IPS DF 6.9 (cell line): Measurements from ENCODE around the gene POLR2I.

Experiments used
- DNase-seq: peaks from one replicate; pipeline ENCODE4 v3.0.0-alpha.2; 2013; ENCODE audit warnings: low read depth, low spot score
- H3K27ac ChIP-seq: one replicate; pipeline ENCODE4 v1.5.1; 2013; ENCODE audit warnings: low read length, control low read depth
- H3K27me3 ChIP-seq: 2 replicates; pipeline ENCODE4 v1.6.1; 2013; ENCODE audit warnings: mild to moderate bottlenecking, low read length; ENCODE audit not compliant: control insufficient read depth, insufficient read depth
- H3K36me3 ChIP-seq: 2 replicates; pipeline ENCODE4 v1.6.1; 2013; ENCODE audit warnings: low read length; ENCODE audit not compliant: control insufficient read depth, insufficient read depth
- H3K4me1 ChIP-seq: 2 replicates; pipeline ENCODE4 v1.6.1; 2013; ENCODE audit warnings: low read length; ENCODE audit not compliant: control insufficient read depth, insufficient read depth
- H3K4me3 ChIP-seq: 2 replicates; pipeline ENCODE4 v1.5.1; 2013; ENCODE audit warnings: mild to moderate bottlenecking, low read length
- H3K9me3 ChIP-seq: 2 replicates; pipeline ENCODE4 v1.6.1; 2013; ENCODE audit warnings: low read length, inconsistent platforms; ENCODE audit not compliant: control insufficient read depth, insufficient read depth
- WGBS: extraction: QIAGEN DNeasy Blood & Tissue Kit; methylation state at CpG from one replicate; pipeline ENCODE4 v1.1.7; 2013; ENCODE audit warnings: mixed read lengths, missing lambda C conversion rate; ENCODE audit not compliant: insufficient read length, insufficient coverage; 5-methylcytosine and 5-hydroxymethylcytosine counted together

Gene POLR2I

DNA sequence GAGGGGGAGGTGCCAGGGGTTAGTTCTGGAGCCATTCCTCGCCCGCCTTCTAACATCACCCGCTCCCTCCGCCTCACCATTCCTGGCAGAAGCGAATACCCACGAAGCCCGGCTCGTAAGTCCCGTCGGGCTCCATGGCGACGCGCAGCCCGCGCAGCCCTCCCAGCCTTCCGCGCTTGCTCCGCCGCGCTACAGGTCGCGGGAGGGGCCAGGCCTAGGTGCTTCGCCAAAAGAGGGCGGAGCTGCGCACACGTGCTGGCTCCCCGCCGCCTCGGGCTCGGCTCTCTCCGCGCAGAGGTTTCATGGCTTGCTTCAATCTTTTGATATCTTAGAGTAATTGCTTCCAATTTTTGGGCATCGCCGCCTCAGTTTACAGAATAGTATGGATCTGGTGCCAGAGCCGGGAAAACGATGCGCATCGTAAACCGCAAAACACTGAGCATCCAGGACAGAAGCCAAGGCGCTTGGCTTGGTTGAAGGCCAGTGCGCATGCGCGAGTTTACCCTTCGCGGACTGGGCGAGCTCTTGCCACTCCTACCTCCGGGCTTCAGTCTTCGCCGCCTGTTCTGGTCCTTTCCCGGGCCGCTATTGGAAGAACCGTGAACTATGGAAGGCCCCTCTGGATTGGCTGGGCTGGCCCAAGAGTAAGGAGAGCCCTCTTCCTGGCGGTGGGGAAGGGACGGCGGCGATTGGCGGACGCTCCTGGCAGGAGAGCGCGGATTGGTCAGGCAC lies at the start of gene POLR2I:
Gene POLR2I, minus strand, starts transcription at position 155 of the 732 bp plus-strand sequence. Its CDS starts 19 bp downstream, at position 136.
- Histone ChIP-seq H3K27me3 (no peaks in the 10 kb centered on the region), H3K9me3 (no peaks in the 10 kb centered on the region), H3K36me3 (peaks cover 8% of the 10 kb centered on the region; the same call in 1 of the 2 replicates), H3K4me3 (peak within 1 kb of the TSS; percentile 78), H3K4me1 (peaks cover 8% of the 10 kb centered on the region), H3K27ac (no peak within 1 kb of the TSS)
- WGBS: no CpG with 5 or more reads among the region's 60 CpGs
- peak; percentile 98 for DNase-seq

DNA sequence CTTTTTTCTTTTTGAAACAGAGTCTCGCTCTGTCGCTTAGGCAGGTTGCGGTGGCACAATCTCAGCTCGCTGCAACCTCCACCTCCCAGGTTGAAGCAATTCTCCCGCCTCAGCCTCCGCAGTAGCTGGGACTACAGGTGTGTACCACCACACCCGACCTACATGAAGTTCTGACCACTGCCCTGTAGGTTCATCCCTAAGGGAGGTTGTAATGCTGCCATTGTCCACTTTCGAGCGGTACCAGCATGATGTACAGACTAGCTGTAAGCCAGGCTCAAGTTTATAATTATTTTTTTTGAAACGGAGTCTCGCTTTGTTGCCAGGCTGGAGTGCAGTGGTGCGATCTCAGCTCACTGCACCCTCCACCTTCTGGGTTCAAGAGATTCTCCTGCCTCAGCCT lies 49.1 kb upstream of the POLR2I start:
- Histone ChIP-seq H3K4me3 (no peak overlapping the region), H3K9me3 (no peaks in the 10 kb centered on the region), H3K27ac (no peak overlapping the region), H3K4me1 (peaks cover 2% of the 10 kb centered on the region; the same call in 1 of the 2 replicates), H3K27me3 (no peaks in the 10 kb centered on the region), H3K36me3 (no peaks in the 10 kb centered on the region)
- WGBS: no CpG with 5 or more reads among the region's 12 CpGs
- DNase-seq: no peak

DNA sequence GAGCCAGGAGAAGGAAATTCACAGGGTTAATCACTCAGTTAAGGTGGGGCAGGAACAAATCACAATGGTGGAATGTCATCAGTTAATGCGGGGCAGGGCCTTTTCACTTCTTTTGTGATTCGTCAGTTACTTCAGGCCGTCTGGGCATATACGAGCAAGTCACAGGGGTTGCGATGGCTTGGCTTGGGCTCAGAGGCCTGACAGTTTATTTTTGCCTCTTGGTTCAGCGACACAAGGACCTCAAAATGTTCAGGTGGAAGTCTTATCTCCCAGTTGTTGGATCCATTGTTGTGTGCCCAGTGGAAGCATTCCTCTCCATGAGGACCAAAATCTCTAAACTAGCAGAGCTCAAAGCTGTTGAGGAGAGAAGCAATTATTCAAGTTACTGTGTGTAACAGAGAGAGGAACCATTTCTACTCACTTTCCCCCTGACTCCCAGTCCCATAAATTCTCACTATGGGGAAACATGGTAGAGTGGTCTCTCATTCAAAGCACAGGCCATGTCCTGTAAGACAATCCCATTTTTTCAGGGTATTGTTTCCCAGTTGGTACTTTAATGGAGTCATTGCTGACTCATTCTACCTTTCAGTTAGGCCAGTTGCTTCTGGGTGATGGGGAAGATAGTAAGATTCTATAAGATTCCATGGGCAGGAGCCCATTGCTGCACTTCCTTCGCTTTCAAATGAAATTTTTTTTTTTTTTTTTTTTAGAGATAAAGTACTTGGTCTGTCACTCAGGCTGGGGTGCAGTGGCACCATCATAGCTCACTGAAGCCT lies 46.3 kb upstream of the POLR2I start:
- Histone ChIP-seq H3K27me3 (no peaks in the 10 kb centered on the region), H3K4me1 (peaks cover 2% of the 10 kb centered on the region; the same call in 1 of the 2 replicates), H3K27ac (no peak overlapping the region), H3K9me3 (no peaks in the 10 kb centered on the region), H3K36me3 (no peaks in the 10 kb centered on the region), H3K4me3 (no peak overlapping the region)
- no CpG with 5 or more reads among the region's 7 CpGs for WGBS
- DNase-seq: no peak

DNA sequence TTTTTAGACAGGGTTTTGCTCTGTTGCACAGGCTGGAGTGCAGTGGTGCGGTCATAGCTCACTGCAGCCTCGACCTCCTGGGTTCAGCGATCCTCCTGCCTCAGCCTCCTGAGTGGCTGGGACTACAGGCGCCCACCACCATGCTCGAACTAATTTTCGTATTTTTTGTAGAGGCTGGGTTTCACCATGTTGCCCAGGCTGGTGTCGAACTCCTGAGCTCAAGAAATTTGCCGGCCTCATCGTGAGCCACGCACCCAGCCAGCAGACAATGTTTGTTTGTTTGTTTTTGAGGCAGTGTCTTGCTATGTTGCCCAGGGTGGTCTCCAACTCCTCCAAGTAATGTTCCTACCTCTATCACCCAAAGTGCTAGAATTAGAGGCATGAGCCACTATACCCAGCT lies 38.5 kb upstream of the POLR2I start:
- WGBS: no CpG with 5 or more reads among the region's 10 CpGs

DNA sequence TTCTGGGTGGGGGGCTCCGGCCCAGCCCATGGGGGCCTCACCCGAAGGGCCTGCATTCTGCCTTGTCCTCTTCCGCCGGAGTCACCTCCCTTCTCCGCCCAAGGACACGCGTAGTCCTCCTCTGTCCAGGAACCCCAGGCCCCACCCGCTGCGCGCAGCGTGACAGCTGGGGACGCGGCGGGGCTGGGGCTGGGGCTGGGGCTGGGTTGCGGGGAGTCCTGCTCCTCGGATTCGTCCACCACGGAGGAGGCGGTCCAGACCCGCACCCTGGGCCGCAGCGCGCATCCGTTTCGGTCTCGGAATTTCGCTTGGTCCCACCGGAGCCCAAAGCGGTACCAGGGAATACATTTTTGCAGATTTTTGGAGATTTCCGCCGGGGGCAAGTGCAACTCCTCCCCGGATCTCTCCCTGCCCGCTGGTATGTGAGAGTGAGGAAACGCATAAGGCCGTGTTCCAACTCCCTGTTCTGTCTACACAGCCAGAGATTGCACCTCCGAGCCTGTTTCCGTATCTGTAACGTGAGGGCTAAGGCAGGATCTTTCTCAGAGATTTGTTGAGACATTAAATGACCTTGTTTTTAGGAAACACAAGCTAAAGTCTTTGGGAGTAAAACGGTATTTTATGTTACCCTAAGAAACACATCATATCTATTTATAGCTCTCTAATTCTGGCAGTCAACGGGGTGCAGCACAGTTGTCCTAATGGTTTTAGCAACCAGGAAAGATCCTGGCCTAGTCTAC lies 37.8 kb upstream of the POLR2I start, which contains the start of gene COX7A1:
Gene COX7A1, minus strand, starts transcription at position 96 of the 740 bp plus-strand sequence. Its CDS starts 40 bp downstream, at position 56.
- Histone ChIP-seq H3K36me3 (peaks cover 14% of the 10 kb centered on the region; the same call in 1 of the 2 replicates), H3K4me3 (no peak within 1 kb of the TSS), H3K4me1 (no peaks in the 10 kb centered on the region), H3K27ac (no peak within 1 kb of the TSS), H3K9me3 (no peaks in the 10 kb centered on the region), H3K27me3 (no peaks in the 10 kb centered on the region)
- no CpG with 5 or more reads among the region's 40 CpGs for WGBS
- no peak for DNase-seq

More for the DNA sequence above, 38.5 kb upstream of the POLR2I start:
- peaks cover 14% of the 10 kb centered on the region; the same call in 1 of the 2 replicates for H3K36me3 ChIP-seq
- no peak for DNase-seq
- H3K27ac ChIP-seq: no peak overlapping the region
- H3K27me3 ChIP-seq: no peaks in the 10 kb centered on the region
- no peak overlapping the region for H3K4me3 ChIP-seq
- no peaks in the 10 kb centered on the region for H3K4me1 ChIP-seq
- no peaks in the 10 kb centered on the region for H3K9me3 ChIP-seq

DNA sequence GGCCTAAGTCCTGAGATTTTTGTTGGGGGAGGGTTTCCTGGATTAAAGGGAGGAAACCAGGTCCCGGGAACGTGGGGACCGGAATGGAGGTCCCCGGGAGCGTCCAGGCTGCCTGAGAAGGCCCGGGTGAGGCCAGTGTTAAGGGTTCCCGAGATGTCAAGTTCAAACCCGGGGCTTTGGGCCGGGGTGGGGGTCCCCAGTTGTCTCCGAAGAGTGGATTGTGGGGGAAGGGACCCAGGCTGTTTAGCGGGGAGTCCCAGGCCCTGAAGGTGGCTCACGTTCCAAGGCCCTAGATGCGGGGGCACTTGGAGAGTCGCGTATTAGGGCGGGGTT lies 37.3 kb upstream of the POLR2I start:
- DNase-seq: no peak
- Histone ChIP-seq H3K4me3 (no peak overlapping the region), H3K27me3 (no peaks in the 10 kb centered on the region), H3K4me1 (no peaks in the 10 kb centered on the region), H3K9me3 (no peaks in the 10 kb centered on the region), H3K27ac (no peak overlapping the region), H3K36me3 (peaks cover 15% of the 10 kb centered on the region)
- no CpG with 5 or more reads among the region's 16 CpGs for WGBS

DNA sequence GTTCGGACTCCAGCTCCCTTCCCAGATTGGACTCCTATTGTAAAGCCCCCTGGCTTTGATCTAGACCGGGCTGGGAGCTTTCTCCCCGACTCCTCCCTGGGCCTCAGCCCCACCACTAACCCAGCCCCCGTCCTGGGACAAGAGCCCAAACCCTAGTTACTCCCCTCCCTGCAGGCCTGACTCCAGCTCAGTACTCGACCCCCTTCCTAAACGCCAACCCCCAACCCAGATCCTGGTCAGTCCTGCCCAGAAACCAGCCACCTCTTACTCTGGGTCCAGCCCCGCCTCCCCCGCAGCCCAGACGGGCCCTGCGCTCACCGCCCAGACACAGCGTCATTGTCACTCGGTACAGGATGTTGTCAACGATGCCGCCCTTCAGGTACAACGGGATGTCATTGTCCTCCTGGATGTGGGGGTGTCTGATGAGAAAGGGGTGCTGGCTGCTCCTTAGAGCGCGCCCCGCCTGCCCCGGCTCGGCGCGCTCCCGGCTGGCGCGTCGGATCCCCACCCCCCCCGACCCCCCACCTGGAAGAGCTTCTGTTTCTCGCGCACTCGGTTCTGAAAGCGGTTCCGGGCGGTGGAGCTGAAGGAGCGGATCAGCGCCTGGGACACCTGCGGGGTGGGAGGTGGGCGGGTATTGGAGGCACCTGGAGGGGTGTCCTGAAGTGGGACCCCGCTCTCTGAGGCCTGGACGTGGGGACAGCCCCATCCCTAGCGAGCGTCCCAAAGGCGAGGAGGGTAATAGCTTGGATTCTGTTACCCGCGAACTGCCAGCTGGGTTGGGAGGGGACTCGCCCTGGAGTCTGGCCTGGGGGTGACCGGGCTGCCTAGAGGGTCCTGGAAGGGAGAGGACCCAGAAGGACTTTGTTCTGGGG lies 36.7 kb upstream of the POLR2I start:
- Histone ChIP-seq H3K27ac (no peak overlapping the region), H3K27me3 (no peaks in the 10 kb centered on the region), H3K4me1 (no peaks in the 10 kb centered on the region), H3K9me3 (no peaks in the 10 kb centered on the region), H3K4me3 (no peak overlapping the region), H3K36me3 (peaks cover 20% of the 10 kb centered on the region)
- WGBS: no CpG with 5 or more reads among the region's 47 CpGs
- DNase-seq: no peak

DNA sequence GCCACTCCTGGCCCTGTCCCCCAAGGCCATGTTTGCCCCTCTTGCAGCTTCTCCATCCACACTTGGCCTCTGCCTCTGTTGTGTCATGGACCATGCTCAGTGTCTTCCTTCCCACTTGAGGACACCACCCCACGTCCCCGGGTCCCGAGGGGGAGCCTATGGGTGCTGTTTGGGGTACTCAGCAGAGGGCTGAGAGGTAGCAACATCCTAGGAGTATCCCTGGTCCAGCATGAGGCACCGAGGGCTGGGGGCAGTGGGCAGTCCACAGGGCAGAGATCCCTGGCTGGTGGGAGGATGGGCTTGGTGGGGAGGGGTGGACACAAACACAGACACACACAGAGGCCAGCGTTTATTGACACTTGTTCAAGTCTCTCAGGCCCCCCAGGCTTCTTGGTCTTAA lies 35.9 kb upstream of the POLR2I start:
- peaks cover 28% of the 10 kb centered on the region for H3K36me3 ChIP-seq
- WGBS: no CpG with 5 or more reads among the region's 5 CpGs
- no peak for DNase-seq
- H3K4me1 ChIP-seq: no peaks in the 10 kb centered on the region
- H3K9me3 ChIP-seq: no peaks in the 10 kb centered on the region
- H3K4me3 ChIP-seq: no peak overlapping the region
- no peak overlapping the region for H3K27ac ChIP-seq
- H3K27me3 ChIP-seq: no peaks in the 10 kb centered on the region

DNA sequence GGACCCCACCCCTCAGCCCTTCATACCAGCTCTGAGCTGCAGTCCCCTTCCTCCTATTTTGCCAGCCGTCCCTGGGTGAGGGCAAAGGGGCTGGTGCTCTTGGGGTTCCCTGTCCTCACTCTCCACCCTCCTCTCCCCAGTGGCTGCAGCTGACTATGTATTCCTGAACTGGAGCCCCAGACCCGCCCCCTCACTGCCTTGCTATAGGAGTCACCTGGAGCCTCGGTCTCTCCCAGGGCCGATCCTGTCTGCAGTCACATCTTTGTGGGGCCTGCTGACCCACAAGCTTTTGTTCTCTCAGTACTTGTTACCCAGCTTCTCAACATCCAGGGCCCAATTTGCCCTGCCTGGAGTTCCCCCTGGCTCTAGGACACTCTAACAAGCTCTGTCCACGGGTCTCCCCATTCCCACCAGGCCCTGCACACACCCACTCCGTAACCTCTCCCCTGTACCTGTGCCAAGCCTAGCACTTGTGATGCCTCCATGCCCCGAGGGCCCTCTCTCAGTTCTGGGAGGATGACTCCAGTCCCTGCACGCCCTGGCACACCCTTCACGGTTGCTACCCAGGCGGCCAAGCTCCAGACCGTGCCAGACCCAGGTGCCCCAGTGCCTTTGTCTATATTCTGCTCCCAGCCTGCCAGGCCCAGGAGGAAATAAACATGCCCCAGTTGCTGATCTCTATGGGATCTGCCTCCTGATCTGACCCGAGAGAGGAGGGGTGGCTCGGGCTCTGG lies 35.2 kb upstream of the POLR2I start:
- Histone ChIP-seq H3K36me3 (peaks cover 30% of the 10 kb centered on the region), H3K4me3 (no peak overlapping the region), H3K27me3 (no peaks in the 10 kb centered on the region), H3K27ac (no peak overlapping the region), H3K9me3 (no peaks in the 10 kb centered on the region), H3K4me1 (no peaks in the 10 kb centered on the region)
- DNase-seq: no peak
- WGBS: no CpG with 5 or more reads among the region's 13 CpGs
